ENCODE results near the gene EXOC4.

Gene EXOC4

DNA sequence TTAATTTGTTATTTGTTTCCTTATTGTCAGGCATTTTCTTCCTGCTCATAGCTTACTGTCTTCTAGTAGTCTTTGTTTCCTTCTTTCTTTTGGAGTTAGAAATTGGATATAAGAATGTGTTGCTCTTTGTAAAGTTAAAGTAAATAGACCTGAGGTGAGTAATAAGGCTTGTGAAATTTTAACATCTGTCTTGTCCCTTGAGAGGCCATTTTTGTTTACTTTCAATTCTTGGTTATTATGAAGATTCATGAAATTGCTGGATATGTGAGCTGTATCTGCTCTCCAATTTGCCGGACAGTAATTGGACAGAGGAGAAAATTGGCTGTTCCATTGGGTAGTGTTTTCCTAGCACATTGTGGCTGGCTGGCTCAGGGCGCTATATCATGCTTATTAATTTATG is 260.7 kb downstream of the EXOC4 start:
- DNase-seq (ENCODE audit: low read depth) = peak; percentile 83
- peaks cover 22% of the 10 kb centered on the region for H3K4me1 ChIP-seq (ENCODE audit: control insufficient read depth, insufficient read depth, low read length)
- H3K9me3 ChIP-seq (ENCODE audit: control insufficient read depth, low read length) = no peaks in the 10 kb centered on the region
- H3K4me3 ChIP-seq (ENCODE audit: low read length) = peak overlapping the region; percentile 59
- no peaks in the 10 kb centered on the region for H3K27me3 ChIP-seq (replicated peaks; ENCODE audit: control insufficient read depth, insufficient read depth, low read length)
- H3K9ac ChIP-seq (ENCODE audit: low read length) = no peak overlapping the region
- H3K36me3 ChIP-seq (ENCODE audit: control insufficient read depth, insufficient read depth, low read length, severe bottlenecking) = no peaks in the 10 kb centered on the region

DNA sequence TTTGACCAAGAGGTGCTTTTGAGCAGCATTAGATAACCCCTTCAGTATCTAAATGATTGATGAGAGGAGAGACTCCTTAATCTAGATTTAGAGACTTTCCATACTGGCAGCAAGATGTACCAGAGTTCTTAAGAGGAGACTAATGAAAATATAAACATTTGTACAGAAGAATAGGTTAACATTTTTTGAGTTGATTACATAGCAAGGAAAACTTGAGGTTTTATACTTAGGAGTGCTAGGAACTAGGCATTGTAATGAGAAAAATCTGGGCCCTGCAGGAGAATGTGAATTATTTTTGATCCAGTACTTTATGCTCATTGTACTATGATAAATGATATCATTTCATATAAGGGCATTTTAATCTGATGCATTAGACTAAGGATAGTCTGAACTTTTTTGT is 261.7 kb downstream of the EXOC4 start:
- Histone ChIP-seq H3K9me3 (ENCODE audit: control insufficient read depth, low read length) (no peaks in the 10 kb centered on the region), H3K27me3 (replicated peaks; ENCODE audit: control insufficient read depth, insufficient read depth, low read length) (no peaks in the 10 kb centered on the region), H3K4me1 (ENCODE audit: control insufficient read depth, insufficient read depth, low read length) (peaks cover 22% of the 10 kb centered on the region), H3K36me3 (ENCODE audit: control insufficient read depth, insufficient read depth, low read length, severe bottlenecking) (no peaks in the 10 kb centered on the region), H3K9ac (ENCODE audit: low read length) (no peak overlapping the region), H3K4me3 (ENCODE audit: low read length) (no peak overlapping the region)
- DNase-seq (ENCODE audit: low read depth) = peak; percentile 51

DNA sequence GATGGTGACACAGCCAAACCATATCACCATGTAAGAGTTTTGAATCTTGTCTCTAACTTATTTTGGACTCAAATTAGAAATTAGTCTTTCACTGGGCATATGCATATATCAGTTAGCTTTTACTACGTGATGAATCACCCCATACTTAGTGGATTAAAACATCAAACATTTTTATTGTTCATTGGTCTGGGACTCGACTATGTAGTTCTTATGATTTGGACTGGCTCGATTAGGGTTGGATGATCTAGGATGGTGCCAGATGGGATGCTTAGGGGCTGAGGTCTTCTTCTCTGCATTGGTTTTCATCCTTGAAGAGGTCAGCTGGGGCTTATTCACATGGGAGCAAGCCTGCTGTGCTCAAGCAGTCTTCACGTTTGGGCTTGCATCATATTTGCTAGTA is 264.9 kb downstream of the EXOC4 start:
- Histone ChIP-seq H3K27me3 (replicated peaks; ENCODE audit: control insufficient read depth, insufficient read depth, low read length) (no peaks in the 10 kb centered on the region), H3K36me3 (ENCODE audit: control insufficient read depth, insufficient read depth, low read length, severe bottlenecking) (no peaks in the 10 kb centered on the region), H3K9ac (ENCODE audit: low read length) (no peak overlapping the region), H3K9me3 (ENCODE audit: control insufficient read depth, low read length) (no peaks in the 10 kb centered on the region), H3K4me1 (ENCODE audit: control insufficient read depth, insufficient read depth, low read length) (peaks cover 9% of the 10 kb centered on the region), H3K4me3 (ENCODE audit: low read length) (no peak overlapping the region)
- DNase-seq (ENCODE audit: low read depth) = no peak

DNA sequence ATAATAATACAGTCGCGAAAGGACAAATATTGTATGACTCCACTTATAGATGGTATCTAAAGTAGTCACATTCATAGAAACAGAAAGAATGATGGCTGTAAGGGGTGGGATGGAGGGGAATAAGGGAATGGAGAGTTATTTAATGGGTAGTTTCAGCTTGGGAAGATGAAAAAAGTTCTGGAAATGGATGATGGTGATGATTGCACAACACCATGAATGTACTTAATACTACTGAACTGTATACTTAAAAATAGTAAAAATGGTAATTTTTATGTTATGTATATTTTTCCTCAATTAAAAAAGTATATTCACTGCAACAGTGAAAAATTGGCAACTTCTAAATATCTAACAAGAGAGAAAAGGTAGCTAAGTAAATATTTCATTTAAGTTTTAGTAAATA is 265.8 kb downstream of the EXOC4 start:
- Histone ChIP-seq H3K4me1 (ENCODE audit: control insufficient read depth, insufficient read depth, low read length) (peaks cover 3% of the 10 kb centered on the region), H3K27me3 (replicated peaks; ENCODE audit: control insufficient read depth, insufficient read depth, low read length) (no peaks in the 10 kb centered on the region), H3K4me3 (ENCODE audit: low read length) (no peak overlapping the region), H3K9ac (ENCODE audit: low read length) (no peak overlapping the region), H3K36me3 (ENCODE audit: control insufficient read depth, insufficient read depth, low read length, severe bottlenecking) (no peaks in the 10 kb centered on the region), H3K9me3 (ENCODE audit: control insufficient read depth, low read length) (no peaks in the 10 kb centered on the region)
- no peak for DNase-seq (ENCODE audit: low read depth)

DNA sequence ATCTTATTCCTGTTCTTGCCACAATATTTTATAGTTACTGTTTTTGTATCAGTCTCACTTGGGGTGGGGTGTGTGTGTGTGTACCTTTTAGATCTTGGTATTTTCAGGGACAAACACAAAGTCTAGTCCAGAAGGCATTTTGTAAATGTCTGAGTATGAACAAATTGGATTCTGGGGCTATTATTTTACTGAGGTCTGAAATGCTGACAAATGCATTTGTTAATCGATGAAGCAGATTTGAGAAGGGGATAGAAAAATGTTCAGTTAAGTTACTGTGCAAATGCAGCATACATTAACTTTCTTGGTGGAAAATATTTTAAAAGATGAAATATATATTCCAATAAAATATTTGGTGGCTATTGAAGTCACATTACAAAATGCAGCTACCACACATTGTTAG is 267.4 kb downstream of the EXOC4 start:
- Histone ChIP-seq H3K4me3 (ENCODE audit: low read length) (no peak overlapping the region), H3K36me3 (ENCODE audit: control insufficient read depth, insufficient read depth, low read length, severe bottlenecking) (no peaks in the 10 kb centered on the region), H3K9ac (ENCODE audit: low read length) (no peak overlapping the region), H3K9me3 (ENCODE audit: control insufficient read depth, low read length) (no peaks in the 10 kb centered on the region), H3K4me1 (ENCODE audit: control insufficient read depth, insufficient read depth, low read length) (no peaks in the 10 kb centered on the region), H3K27me3 (replicated peaks; ENCODE audit: control insufficient read depth, insufficient read depth, low read length) (no peaks in the 10 kb centered on the region)
- no peak for DNase-seq (ENCODE audit: low read depth)

DNA sequence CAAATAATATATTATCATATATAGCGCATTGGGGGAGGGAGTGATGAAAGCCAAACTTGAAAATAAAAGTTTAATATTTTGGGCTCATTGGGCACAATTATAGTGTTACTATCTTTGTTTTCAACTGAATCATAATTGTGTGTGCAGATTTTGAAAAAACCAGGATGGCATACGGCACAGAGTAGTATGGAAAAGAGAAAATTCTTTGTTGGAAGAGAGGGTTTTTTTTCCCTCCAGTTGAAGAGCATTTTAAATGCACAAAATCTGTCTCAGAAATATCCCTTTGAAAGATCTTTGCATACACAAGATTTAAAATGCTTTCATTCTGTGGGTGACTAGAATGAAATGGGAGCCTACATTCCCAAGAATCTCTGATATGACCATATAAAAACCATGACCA is 269.6 kb downstream of the EXOC4 start:
- no peaks in the 10 kb centered on the region for H3K36me3 ChIP-seq (ENCODE audit: control insufficient read depth, insufficient read depth, low read length, severe bottlenecking)
- H3K4me1 ChIP-seq (ENCODE audit: control insufficient read depth, insufficient read depth, low read length) = no peaks in the 10 kb centered on the region
- no peak overlapping the region for H3K4me3 ChIP-seq (ENCODE audit: low read length)
- H3K9me3 ChIP-seq (ENCODE audit: control insufficient read depth, low read length) = no peaks in the 10 kb centered on the region
- H3K9ac ChIP-seq (ENCODE audit: low read length) = no peak overlapping the region
- no peak for DNase-seq (ENCODE audit: low read depth)
- H3K27me3 ChIP-seq (replicated peaks; ENCODE audit: control insufficient read depth, insufficient read depth, low read length) = no peaks in the 10 kb centered on the region

DNA sequence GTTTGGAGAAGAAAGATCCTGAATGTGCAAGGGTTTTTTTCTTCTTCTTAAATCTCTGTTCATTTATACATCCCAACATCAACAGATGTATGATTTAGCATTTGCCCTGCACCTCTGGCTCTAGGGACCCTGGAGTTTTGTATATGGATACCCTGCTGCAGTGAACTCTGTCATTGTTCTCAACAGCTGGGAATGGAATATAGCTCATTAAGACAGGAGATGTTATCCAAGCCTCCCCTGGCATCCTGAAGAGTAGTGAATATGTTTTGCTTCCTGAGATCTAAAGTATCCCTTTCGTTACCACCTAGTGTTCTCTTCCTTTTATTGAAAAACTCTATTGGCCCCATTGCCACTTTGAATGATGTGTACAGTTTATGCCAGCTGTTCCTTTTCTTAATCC is 275.9 kb downstream of the EXOC4 start:
- H3K4me3 ChIP-seq (ENCODE audit: low read length) = no peak overlapping the region
- no peaks in the 10 kb centered on the region for H3K27me3 ChIP-seq (replicated peaks; ENCODE audit: control insufficient read depth, insufficient read depth, low read length)
- DNase-seq (ENCODE audit: low read depth) = no peak
- no peaks in the 10 kb centered on the region for H3K9me3 ChIP-seq (ENCODE audit: control insufficient read depth, low read length)
- H3K36me3 ChIP-seq (ENCODE audit: control insufficient read depth, insufficient read depth, low read length, severe bottlenecking) = no peaks in the 10 kb centered on the region
- H3K9ac ChIP-seq (ENCODE audit: low read length) = no peak overlapping the region
- peaks cover 9% of the 10 kb centered on the region for H3K4me1 ChIP-seq (ENCODE audit: control insufficient read depth, insufficient read depth, low read length)

DNA sequence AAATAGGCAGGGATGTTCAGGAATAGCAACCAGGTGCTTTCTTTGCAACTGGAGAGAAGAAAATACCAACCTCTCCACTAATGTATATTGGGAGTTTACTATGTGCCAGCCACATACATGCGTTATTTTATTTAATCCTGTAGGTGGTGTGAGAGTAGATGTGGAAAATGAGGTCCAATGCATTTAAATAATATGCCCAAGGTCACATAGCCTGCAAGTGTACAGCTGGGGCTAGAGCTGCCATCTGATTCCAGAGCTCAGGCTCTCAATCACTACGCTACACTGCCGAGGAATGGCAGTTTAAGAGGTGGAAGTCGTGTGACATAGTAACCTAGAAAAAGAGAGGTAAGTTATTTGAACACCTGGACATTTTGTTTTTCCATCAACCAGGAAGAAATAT is 277.0 kb downstream of the EXOC4 start:
- Histone ChIP-seq H3K4me3 (ENCODE audit: low read length) (no peak overlapping the region), H3K9ac (ENCODE audit: low read length) (no peak overlapping the region), H3K36me3 (ENCODE audit: control insufficient read depth, insufficient read depth, low read length, severe bottlenecking) (no peaks in the 10 kb centered on the region), H3K4me1 (ENCODE audit: control insufficient read depth, insufficient read depth, low read length) (peaks cover 9% of the 10 kb centered on the region), H3K9me3 (ENCODE audit: control insufficient read depth, low read length) (no peaks in the 10 kb centered on the region), H3K27me3 (replicated peaks; ENCODE audit: control insufficient read depth, insufficient read depth, low read length) (no peaks in the 10 kb centered on the region)
- no peak for DNase-seq (ENCODE audit: low read depth)

DNA sequence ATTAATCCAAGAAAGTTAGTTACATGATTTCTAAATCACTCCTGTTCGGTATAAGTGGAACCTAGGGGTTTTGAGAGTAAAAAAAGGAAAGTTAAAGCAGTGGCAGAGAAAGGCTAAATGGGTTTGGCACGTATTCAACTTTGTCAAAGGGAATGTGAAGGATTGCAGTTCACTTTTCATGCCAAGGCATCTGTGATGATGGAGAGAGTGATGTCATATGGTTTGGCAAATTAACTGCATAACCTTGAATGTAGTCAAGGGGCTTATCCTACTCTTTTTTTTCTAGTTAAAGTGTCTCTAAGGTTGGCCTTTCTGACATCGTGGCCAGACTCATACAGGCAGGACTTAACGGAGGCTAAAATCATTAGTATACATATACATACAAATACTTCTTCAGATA is 277.8 kb downstream of the EXOC4 start:
- peak; percentile 87 for DNase-seq (ENCODE audit: low read depth)
- Histone ChIP-seq H3K4me3 (ENCODE audit: low read length) (peak overlapping the region; percentile 8), H3K27me3 (replicated peaks; ENCODE audit: control insufficient read depth, insufficient read depth, low read length) (no peaks in the 10 kb centered on the region), H3K36me3 (ENCODE audit: control insufficient read depth, insufficient read depth, low read length, severe bottlenecking) (no peaks in the 10 kb centered on the region), H3K4me1 (ENCODE audit: control insufficient read depth, insufficient read depth, low read length) (peaks cover 9% of the 10 kb centered on the region), H3K9ac (ENCODE audit: low read length) (no peak overlapping the region), H3K9me3 (ENCODE audit: control insufficient read depth, low read length) (no peaks in the 10 kb centered on the region)

DNA sequence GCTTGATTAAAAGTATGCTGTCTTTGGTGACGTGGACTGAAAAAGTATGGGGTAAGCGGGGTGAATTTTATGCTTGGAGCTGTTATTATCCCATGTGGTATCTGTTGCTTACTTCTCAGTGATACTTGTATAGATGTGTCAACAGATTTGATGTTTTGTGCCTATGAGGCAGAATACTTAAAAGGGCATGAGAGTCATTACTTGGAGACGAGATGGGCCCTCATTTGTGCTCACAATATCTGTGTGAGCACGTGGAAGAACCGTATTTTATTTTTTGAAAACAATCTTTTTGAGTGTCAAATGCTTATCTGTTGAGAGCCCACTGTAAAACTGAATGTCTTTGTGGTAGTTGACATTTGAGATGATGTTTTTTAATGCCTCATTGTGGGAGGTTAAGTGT is 281.9 kb downstream of the EXOC4 start:
- no peak overlapping the region for H3K4me3 ChIP-seq (ENCODE audit: low read length)

DNA sequence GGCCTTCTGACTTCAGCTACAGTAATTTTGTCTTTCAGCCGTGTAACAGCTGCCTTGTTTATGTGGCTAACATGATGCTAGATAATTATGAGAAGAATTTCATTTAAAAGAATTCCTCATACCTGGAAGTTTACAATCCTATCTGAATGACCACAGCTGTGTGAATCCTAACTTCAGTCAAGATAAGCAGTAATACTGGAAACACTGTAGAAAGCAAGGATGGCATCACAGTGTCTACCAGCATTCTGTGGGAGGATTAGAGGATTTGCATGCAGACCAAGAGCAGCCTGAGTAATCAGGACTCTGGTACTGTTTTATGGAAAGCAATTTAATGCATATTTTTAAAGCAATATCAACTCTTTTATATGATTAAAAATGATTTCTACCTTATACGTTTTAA is 282.4 kb downstream of the EXOC4 start:
- H3K9ac ChIP-seq (ENCODE audit: low read length) = no peak overlapping the region
- H3K4me1 ChIP-seq (ENCODE audit: control insufficient read depth, insufficient read depth, low read length) = peaks cover 21% of the 10 kb centered on the region
- no peaks in the 10 kb centered on the region for H3K27me3 ChIP-seq (replicated peaks; ENCODE audit: control insufficient read depth, insufficient read depth, low read length)
- H3K36me3 ChIP-seq (ENCODE audit: control insufficient read depth, insufficient read depth, low read length, severe bottlenecking) = no peaks in the 10 kb centered on the region
- no peak overlapping the region for H3K4me3 ChIP-seq (ENCODE audit: low read length)
- DNase-seq (ENCODE audit: low read depth) = peak; percentile 37
- no peaks in the 10 kb centered on the region for H3K9me3 ChIP-seq (ENCODE audit: control insufficient read depth, low read length)

More for the DNA sequence above, 281.9 kb downstream of the EXOC4 start:
- Histone ChIP-seq H3K27me3 (replicated peaks; ENCODE audit: control insufficient read depth, insufficient read depth, low read length) (no peaks in the 10 kb centered on the region), H3K9ac (ENCODE audit: low read length) (no peak overlapping the region), H3K36me3 (ENCODE audit: control insufficient read depth, insufficient read depth, low read length, severe bottlenecking) (no peaks in the 10 kb centered on the region), H3K4me1 (ENCODE audit: control insufficient read depth, insufficient read depth, low read length) (peaks cover 18% of the 10 kb centered on the region), H3K9me3 (ENCODE audit: control insufficient read depth, low read length) (no peaks in the 10 kb centered on the region)
- DNase-seq (ENCODE audit: low read depth) = no peak

DNA sequence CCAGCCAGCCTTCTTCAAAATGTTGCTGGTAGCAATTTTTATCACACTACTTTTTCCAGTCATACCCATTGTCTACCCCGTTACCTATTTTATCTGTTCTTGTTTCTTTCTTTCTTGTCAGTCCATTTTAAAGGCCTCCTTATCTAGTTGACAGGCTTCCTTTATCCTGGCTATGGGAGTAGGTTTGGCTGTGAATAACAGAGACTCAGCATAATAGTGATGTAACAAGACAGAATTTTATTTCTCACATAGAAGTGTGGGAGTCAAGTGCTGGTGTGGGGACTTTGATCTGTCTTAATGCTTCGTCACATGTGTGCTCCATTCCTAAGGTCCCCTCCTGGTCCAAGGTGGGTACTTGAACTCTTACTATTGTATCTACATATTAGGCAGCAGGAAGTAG is 283.6 kb downstream of the EXOC4 start:
- peaks cover 23% of the 10 kb centered on the region for H3K4me1 ChIP-seq (ENCODE audit: control insufficient read depth, insufficient read depth, low read length)
- no peak overlapping the region for H3K9ac ChIP-seq (ENCODE audit: low read length)
- H3K36me3 ChIP-seq (ENCODE audit: control insufficient read depth, insufficient read depth, low read length, severe bottlenecking) = no peaks in the 10 kb centered on the region
- DNase-seq (ENCODE audit: low read depth) = no peak
- H3K27me3 ChIP-seq (replicated peaks; ENCODE audit: control insufficient read depth, insufficient read depth, low read length) = no peaks in the 10 kb centered on the region
- no peak overlapping the region for H3K4me3 ChIP-seq (ENCODE audit: low read length)
- H3K9me3 ChIP-seq (ENCODE audit: control insufficient read depth, low read length) = no peaks in the 10 kb centered on the region

All from adipocyte (in vitro differentiated cells).